ENCODE measurements around the gene PDGFD. TPM values are rescaled to one million over a fixed set of nuclear protein-coding genes. Genes with fewer than 3 reads are reported as not detected.

PDGFD gene
- total and polyA plus RNA-seq, 2 donors (not counting 3 experiments of a cell fraction or from before 2014, with no cell fraction given) = 6.3 to 13.1 TPM

DNA sequence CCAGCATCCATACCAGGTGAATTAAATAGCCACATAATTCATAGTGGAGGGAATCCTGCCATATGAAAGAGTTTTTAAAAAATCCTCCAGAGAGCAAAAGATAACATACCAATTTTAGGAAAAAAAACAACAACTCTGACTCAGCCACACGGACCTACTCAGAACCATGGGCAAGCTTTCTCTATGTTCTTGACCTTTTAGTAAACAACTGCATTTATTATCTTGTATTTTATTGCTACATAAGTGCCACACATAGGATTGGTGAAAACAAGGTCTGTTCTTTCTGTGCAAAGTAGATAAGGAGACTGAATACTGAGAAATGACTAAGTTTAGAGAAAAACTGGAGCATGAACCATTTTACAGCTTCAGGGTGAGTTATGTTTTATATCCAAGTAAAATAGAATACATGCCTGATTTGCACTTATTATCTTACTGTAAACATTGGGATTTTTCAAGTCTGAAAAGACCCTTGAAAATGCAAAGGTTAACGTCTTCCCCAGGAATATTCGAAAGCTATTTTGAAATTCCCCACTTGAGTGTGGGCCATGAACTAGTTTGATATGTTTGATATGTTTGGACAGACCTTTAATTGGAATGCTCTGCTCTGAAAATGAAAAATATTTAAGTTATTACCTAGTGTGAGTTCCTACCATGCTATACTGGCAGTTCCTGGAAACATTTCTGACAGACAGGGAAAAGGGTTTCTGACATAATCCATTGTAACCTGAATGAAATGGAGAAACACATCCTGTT is 217.0 kb downstream of the PDGFD start:
- Histone ChIP-seq H3K4me2 (ENCODE audit: insufficient read depth, low read length) (no peak overlapping the region), H3K79me2 (ENCODE audit: control insufficient read depth, insufficient read depth, low read length) (no peaks in the 10 kb centered on the region), H3K4me3 (replicated peaks in 1 of 3; ENCODE audit: insufficient read depth in 1 of 3, low read depth in 1 of 3, low read length in 3 of 3) (no peak overlapping the region), H3K27ac (ENCODE audit: insufficient read depth, low read depth, low read length) (no peak overlapping the region), H3K9me3 (replicated peaks; ENCODE audit: control insufficient read depth, insufficient read depth, low read length) (no peaks in the 10 kb centered on the region), H3K4me1 (ENCODE audit: control insufficient read depth, extremely low read depth, insufficient read depth, low read length) (peaks cover 6% of the 10 kb centered on the region), H2AFZ (ENCODE audit: low read depth, low read length) (no peak overlapping the region), H3K36me3 (ENCODE audit: control insufficient read depth in 2 of 2, extremely low read depth in 1 of 2, insufficient read depth in 2 of 2, low read length in 2 of 2) (no peaks in the 10 kb centered on the region), H3K27me3 (ENCODE audit: control insufficient read depth in 2 of 2, insufficient read depth in 2 of 2, low read length in 2 of 2) (no peaks in the 10 kb centered on the region), H4K20me1 (replicated peaks; ENCODE audit: control insufficient read depth, extremely low read depth, insufficient read depth, low read length) (no peaks in the 10 kb centered on the region), H3K9ac (replicated peaks; ENCODE audit: extremely low read depth, insufficient read depth, low read length) (no peak overlapping the region), H3K9me1 (replicated peaks; ENCODE audit: control insufficient read depth, extremely low read depth, insufficient read depth, low read length) (no peaks in the 10 kb centered on the region)
- FAIRE-seq (no peak), DNase-seq (ENCODE audit: low read depth, low spot score) (peak; percentile 44)
- dilution Hi-C loops (cut with MboI; ENCODE audit: extremely low pct_ligation_motif_present, low sequenced_read_pairs) = no loop called here
- ChIA-PET CTCF (interaction anchor here (1.0 to 1.3 kb wide), 4 partner anchors 12 to 94 kb away, joined by 3 to 4 read pairs (median 3); no protein-coding TSS in a partner anchor), POLR2A (no interaction called here)
- BruUV-seq (replicated peaks) = no TSS peak
- TF ChIP-seq FOS (IDR thresholded peaks at IDR 0.05; ENCODE audit: borderline replicate concordance, insufficient read depth, low read length) (no peak), POLR2AphosphoS5 (IDR thresholded peaks at IDR 0.05; ENCODE audit: insufficient read depth, low read depth, low read length) (no peak), JUN (IDR thresholded peaks at IDR 0.05; ENCODE audit: borderline replicate concordance, insufficient read depth, insufficient read length, low read depth) (no peak), EZH2 (IDR thresholded peaks at IDR 0.05; ENCODE audit: borderline replicate concordance, low read depth, low read length, severe bottlenecking) (no peak), GATA2 (IDR thresholded peaks at IDR 0.05; ENCODE audit: insufficient read depth, insufficient read length, low read depth, low read length) (no peak), MYC (IDR thresholded peaks at IDR 0.05; ENCODE audit: low read depth, low read length) (no peak), POLR2A (IDR thresholded peaks at IDR 0.05; ENCODE audit: low read depth, low read length) (no peak)
- TF ChIP-seq, protein P1, sequence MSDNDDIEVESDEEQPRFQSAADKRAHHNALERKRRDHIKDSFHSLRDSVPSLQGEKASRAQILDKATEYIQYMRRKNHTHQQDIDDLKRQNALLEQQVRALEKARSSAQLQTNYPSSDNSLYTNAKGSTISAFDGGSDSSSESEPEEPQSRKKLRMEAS (IDR thresholded peaks at IDR 0.05; ENCODE audit: insufficient read depth, insufficient read length) = no peak
- TF ChIP-seq, protein P2, sequence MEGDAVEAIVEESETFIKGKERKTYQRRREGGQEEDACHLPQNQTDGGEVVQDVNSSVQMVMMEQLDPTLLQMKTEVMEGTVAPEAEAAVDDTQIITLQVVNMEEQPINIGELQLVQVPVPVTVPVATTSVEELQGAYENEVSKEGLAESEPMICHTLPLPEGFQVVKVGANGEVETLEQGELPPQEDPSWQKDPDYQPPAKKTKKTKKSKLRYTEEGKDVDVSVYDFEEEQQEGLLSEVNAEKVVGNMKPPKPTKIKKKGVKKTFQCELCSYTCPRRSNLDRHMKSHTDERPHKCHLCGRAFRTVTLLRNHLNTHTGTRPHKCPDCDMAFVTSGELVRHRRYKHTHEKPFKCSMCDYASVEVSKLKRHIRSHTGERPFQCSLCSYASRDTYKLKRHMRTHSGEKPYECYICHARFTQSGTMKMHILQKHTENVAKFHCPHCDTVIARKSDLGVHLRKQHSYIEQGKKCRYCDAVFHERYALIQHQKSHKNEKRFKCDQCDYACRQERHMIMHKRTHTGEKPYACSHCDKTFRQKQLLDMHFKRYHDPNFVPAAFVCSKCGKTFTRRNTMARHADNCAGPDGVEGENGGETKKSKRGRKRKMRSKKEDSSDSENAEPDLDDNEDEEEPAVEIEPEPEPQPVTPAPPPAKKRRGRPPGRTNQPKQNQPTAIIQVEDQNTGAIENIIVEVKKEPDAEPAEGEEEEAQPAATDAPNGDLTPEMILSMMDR (IDR thresholded peaks at IDR 0.05; ENCODE audit: extremely low read depth in 1 of 2, insufficient read depth in 1 of 2, low read depth in 1 of 2, low read length in 2 of 2) = no peak
- intact Hi-C loops (cut with micrococcal nuclease) = no loop called here

Data from endothelial cell of umbilical vein (primary cell).